GM19468 (cell line): ENCODE measurements around the gene SARDH.

Source experiments
- ATAC-seq: cut with Tn5 transposase; IDR thresholded peaks from one replicate; pipeline ENCODE4 v1.9.1; 2021; ENCODE audit warnings: mild to moderate bottlenecking, moderate library complexity, moderate number of reproducible peaks; ENCODE audit not compliant: unreplicated experiment; ENCODE audit errors: extremely low read depth

Gene SARDH

DNA sequence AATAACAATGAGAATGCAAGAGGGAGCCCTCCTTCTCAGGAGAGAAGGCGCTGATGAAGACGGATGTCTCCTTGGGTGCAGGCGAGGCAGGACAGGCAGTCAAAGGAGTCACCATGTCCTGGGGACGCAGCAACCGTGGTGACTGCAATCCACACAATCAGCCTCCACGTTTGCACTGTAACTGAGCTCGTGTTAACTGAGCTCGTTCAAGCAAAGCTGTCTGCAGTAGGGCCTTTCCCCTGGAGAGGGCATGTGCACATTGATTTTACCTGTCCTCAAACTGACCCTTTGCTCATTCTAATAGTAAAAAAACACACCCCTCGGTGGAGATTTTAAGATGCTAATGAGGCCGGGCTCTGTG lies 2.8 kb downstream of the SARDH start:
- ATAC-seq, result no peak

- no peak for ATAC-seq
These were observed 3.4 kb downstream of the SARDH start for GRCh38 chr9:133734590-133735414.

DNA sequence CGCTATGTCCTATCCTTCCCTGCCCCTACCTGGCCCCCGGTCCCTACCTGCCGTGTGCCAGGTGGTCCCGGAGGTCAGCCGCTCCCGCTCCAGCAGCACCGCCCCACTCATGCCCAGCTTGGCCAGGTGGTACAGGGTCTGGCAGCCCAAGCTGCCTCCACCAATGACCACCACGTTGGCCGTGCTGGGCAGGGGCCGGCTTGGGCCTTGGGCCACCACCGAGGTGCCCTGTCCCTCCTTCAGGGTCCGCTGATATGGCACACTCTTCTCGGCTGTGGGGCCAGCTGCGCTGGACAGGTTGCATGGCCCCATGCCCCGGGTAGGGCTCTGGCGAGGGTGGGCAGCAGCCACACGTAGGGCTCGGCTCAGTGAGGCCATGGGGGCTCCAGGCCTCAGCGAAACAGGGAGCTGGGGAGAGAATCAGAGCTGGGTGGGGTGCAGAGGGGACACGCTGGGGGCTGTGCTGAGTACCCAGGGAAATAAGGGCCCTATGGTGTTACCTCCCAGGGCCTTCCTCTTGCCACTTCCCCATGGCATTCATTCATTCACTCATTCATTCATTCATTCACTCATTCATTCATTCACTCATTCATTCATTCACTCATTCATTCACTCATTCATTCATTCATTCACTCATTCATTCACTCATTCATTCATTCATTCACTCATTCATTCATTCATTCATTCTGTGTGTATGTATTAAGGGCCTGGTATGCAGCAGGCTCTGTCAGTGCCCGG lies 4.2 kb downstream of the SARDH start:
- no peak for ATAC-seq

- ATAC-seq, result no peak
These were observed 4.7 kb downstream of the SARDH start for GRCh38 chr9:133733421-133733795.

- no peak for ATAC-seq
These were observed 5.3 kb downstream of the SARDH start for GRCh38 chr9:133732639-133733408.

GRCh38 chr9:133731876-133732638 lies 6.1 kb downstream of the SARDH start:
- ATAC-seq, result no peak

- ATAC-seq, result no peak
These were observed 7.0 kb downstream of the SARDH start for GRCh38 chr9:133730994-133731715.

GRCh38 chr9:133729617-133730281 lies 8.4 kb downstream of the SARDH start:
- no peak for ATAC-seq

- ATAC-seq, result no peak
These were observed 9.1 kb downstream of the SARDH start for GRCh38 chr9:133728856-133729616.

DNA sequence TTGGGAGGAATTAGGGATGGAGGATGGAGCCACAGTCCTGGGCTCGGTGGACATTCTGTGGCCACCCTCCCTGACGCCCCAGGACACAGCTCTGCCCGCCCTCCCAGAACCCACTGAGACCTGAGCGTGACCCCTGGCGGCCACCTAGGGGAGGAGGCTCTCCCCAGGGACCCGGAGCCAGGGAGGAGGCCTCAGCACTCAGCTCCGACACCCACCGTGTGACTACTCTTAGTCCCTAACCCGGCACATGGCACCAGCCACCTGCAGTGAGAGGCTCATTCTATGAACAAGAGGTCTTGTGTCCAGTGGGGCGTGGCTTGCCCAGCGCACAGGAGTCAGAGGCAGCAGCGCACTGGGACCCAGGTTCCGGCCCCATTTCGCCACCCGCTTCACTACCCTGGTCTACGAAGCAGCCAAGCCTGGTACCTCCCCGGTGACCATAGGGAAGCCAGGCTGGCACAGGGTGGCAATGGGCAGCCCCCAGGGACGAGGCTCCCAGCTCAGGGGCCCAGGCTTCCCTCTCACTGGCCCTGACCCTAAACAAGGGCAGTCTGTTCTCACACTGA lies 10.2 kb downstream of the SARDH start:
- no peak for ATAC-seq

GRCh38 chr9:133727277-133727875 lies 10.8 kb downstream of the SARDH start:
- no peak for ATAC-seq

DNA sequence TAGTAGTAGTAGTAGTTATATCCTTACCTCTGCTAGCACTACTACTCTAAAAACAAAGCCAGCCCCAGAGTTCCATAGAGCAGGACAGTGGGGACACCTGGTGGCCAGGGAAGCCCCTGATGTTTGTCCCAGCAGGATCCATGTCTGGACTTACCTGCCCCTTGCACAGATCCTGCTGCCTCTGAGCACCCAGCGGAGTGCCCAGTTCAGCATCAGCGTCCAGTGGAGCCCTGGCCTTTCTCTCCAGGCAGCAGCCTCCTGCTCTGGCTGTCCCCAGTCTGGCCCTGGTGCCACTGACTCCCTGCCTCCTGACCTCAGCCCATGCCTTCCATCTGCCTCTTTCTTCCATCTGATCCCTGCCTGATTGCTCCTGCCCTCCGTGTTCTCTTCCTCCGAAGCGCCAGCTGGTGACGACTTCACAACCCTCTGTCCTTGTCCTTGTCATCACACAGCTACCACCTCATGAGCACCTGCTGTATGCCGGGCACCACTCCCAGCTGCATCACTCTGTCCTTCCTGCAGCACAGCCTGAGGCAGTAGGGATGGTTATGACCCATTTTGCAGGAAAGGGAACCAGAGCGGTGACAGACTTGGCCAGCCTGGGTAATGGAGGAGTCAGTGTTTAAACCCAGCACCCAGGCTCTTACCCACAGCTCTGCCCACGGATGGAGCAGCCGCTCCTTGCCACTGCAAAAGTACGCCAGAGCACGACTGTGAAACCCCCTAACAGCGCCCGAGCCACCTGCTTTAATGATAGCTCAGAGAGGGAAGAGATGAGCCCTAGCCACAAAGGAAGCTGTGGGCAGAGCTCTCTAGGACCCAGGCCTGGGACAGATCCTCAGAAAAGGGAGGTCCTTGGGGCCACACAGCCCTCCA lies 11.5 kb downstream of the SARDH start:
- ATAC-seq, result no peak

DNA sequence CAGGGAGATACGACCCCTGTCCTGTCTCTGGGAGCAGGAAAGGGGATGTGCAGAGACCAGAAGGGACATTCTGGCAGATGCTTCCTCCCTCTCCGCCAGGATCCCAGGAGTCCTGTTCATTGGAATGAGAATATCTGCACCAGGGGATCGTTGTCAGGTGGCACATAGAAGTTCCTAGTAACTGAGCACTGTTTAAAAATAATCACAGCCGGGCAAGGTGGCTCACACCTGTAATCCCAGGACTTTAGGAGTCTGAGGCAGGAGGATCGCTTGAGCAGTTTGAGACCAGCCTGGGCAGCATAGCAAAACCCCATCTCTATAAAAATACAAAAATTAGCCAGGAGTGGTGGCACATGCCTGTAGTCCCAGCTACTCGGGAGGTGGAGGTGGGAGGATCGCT lies 12.3 kb downstream of the SARDH start:
- ATAC-seq, result no peak

GRCh38 chr9:133718563-133719315 lies 19.4 kb downstream of the SARDH start:
- ATAC-seq, result no peak

- ATAC-seq, result no peak
These were observed 20.8 kb downstream of the SARDH start for GRCh38 chr9:133717113-133718031.
